GM18499 (cell line): ENCODE data around the gene NCKAP5.

Experiments used
- ATAC-seq: cut with Tn5 transposase; IDR thresholded peaks from one replicate; pipeline ENCODE4 v1.9.1; 2021; ENCODE audit warnings: moderate number of reproducible peaks; ENCODE audit not compliant: insufficient read depth, unreplicated experiment

NCKAP5 gene

GRCh38 chr2:132941296-132942020 is 626.8 kb downstream of the NCKAP5 start:
- no peak for ATAC-seq

- ATAC-seq: no peak
Observed at GRCh38 chr2:132937629-132938028, 630.6 kb downstream of the NCKAP5 start.

GRCh38 chr2:132936791-132937190 is 631.5 kb downstream of the NCKAP5 start:
- ATAC-seq: peak; percentile 82

- ATAC-seq: no peak
Observed at GRCh38 chr2:132936261-132936660, 632.0 kb downstream of the NCKAP5 start.

GRCh38 chr2:132929786-132930185 is 638.5 kb downstream of the NCKAP5 start:
- no peak for ATAC-seq

- ATAC-seq: no peak
Observed at GRCh38 chr2:132923787-132924186, 644.5 kb downstream of the NCKAP5 start.

GRCh38 chr2:132915812-132916549 is 652.3 kb downstream of the NCKAP5 start:
- ATAC-seq: peak; percentile 63

GRCh38 chr2:132911726-132912724 is 656.2 kb downstream of the NCKAP5 start:
- no peak for ATAC-seq

- ATAC-seq: no peak
Observed at GRCh38 chr2:132910432-132910831, 657.8 kb downstream of the NCKAP5 start.

GRCh38 chr2:132909427-132909826 is 658.8 kb downstream of the NCKAP5 start:
- no peak for ATAC-seq

- ATAC-seq: no peak
Observed at GRCh38 chr2:132904142-132904842, 664.0 kb downstream of the NCKAP5 start.

- ATAC-seq: no peak
Observed at GRCh38 chr2:132902626-132903025, 665.6 kb downstream of the NCKAP5 start.

- no peak for ATAC-seq
Observed at GRCh38 chr2:132901661-132902060, 666.6 kb downstream of the NCKAP5 start.

- ATAC-seq: no peak
Observed at GRCh38 chr2:132897111-132897510, 671.2 kb downstream of the NCKAP5 start.

GRCh38 chr2:132896073-132896472 is 672.2 kb downstream of the NCKAP5 start:
- ATAC-seq: no peak

GRCh38 chr2:132891498-132891897 is 676.8 kb downstream of the NCKAP5 start:
- ATAC-seq: no peak

GRCh38 chr2:132886574-132886973 is 681.7 kb downstream of the NCKAP5 start:
- ATAC-seq: no peak

- no peak for ATAC-seq
Observed at GRCh38 chr2:132884705-132885104, 683.6 kb downstream of the NCKAP5 start.

GRCh38 chr2:132884292-132884691 is 684.0 kb downstream of the NCKAP5 start:
- ATAC-seq: no peak

- no peak for ATAC-seq
Observed at GRCh38 chr2:132883430-132883829, 684.8 kb downstream of the NCKAP5 start.
